Measurements from ENCODE around the gene GCC1.

The GCC1 gene

GRCh38 chr7:127609297-127609696 is 23.9 kb upstream of the GCC1 start:
- no peak for TF ChIP-seq CTCF (IDR thresholded peaks at IDR 0.05; ENCODE audit: control insufficient read depth, insufficient read depth, low read depth, low read length, missing control alignments)
- H3K4me3 ChIP-seq (ENCODE audit: control insufficient read depth, low read depth, low read length): no peak overlapping the region
- no peak for DNase-seq (ENCODE audit: low read depth)

- TF ChIP-seq CTCF (IDR thresholded peaks at IDR 0.05; ENCODE audit: control insufficient read depth, insufficient read depth, low read depth, low read length, missing control alignments): no peak
- no peak for DNase-seq (ENCODE audit: low read depth)
- no peak overlapping the region for H3K4me3 ChIP-seq (ENCODE audit: control insufficient read depth, low read depth, low read length)
Measured at GRCh38 chr7:127608446-127608845, 23.1 kb upstream of the GCC1 start.

GRCh38 chr7:127600885-127601284 is 15.5 kb upstream of the GCC1 start:
- no peak for TF ChIP-seq CTCF (IDR thresholded peaks at IDR 0.05; ENCODE audit: control insufficient read depth, insufficient read depth, low read depth, low read length, missing control alignments)
- no peak for DNase-seq (ENCODE audit: low read depth)
- H3K4me3 ChIP-seq (ENCODE audit: control insufficient read depth, low read depth, low read length): no peak overlapping the region

GRCh38 chr7:127598318-127598717 is 12.9 kb upstream of the GCC1 start:
- TF ChIP-seq CTCF (IDR thresholded peaks at IDR 0.05; ENCODE audit: control insufficient read depth, insufficient read depth, low read depth, low read length, missing control alignments): peak; percentile 35
- no peak overlapping the region for H3K4me3 ChIP-seq (ENCODE audit: control insufficient read depth, low read depth, low read length)
- no peak for DNase-seq (ENCODE audit: low read depth)

- H3K4me3 ChIP-seq (ENCODE audit: control insufficient read depth, low read depth, low read length): no peak overlapping the region
- no peak for DNase-seq (ENCODE audit: low read depth)
- TF ChIP-seq CTCF (IDR thresholded peaks at IDR 0.05; ENCODE audit: control insufficient read depth, insufficient read depth, low read depth, low read length, missing control alignments): no peak
Measured at GRCh38 chr7:127595737-127596136, 10.3 kb upstream of the GCC1 start.

- no peak for TF ChIP-seq CTCF (IDR thresholded peaks at IDR 0.05; ENCODE audit: control insufficient read depth, insufficient read depth, low read depth, low read length, missing control alignments)
- H3K4me3 ChIP-seq (ENCODE audit: control insufficient read depth, low read depth, low read length): no peak overlapping the region
- DNase-seq (ENCODE audit: low read depth): no peak
Measured at GRCh38 chr7:127594490-127594889, 9.1 kb upstream of the GCC1 start.

- TF ChIP-seq CTCF (IDR thresholded peaks at IDR 0.05; ENCODE audit: control insufficient read depth, insufficient read depth, low read depth, low read length, missing control alignments): no peak
- no peak for DNase-seq (ENCODE audit: low read depth)
- H3K4me3 ChIP-seq (ENCODE audit: control insufficient read depth, low read depth, low read length): no peak overlapping the region
Measured at GRCh38 chr7:127592550-127592949, 7.2 kb upstream of the GCC1 start.
